Keratinocyte (primary cell): ENCODE data around the gene TBCE. TPM values are rescaled to one million over a fixed set of nuclear protein-coding genes. Genes with fewer than 3 reads are reported as not detected.

Source experiments
- DNase-seq: peaks from one replicate; pipeline ENCODE4 v3.0.0-alpha.2; 2011; ENCODE audit warnings: low read depth, missing footprints, low spot score
- FAIRE-seq: peaks from 2 replicates; lab custom pipeline; 2011; peaks lifted over from hg19 to GRCh38; lab: Jason Lieb, UNC
- H2AFZ ChIP-seq: 2 replicates; pipeline ENCODE4 v1.6.0; 2012; ENCODE audit warnings: low read length, control low read depth, inconsistent platforms; ENCODE audit not compliant: control insufficient read depth
- H3K27ac ChIP-seq: 2 replicates; pipeline ENCODE4 v1.5.1; 2011; ENCODE audit warnings: low read length; ENCODE audit not compliant: control insufficient read depth, insufficient read depth
- H3K27me3 ChIP-seq: 3 replicates; pipeline ENCODE4 v1.6.0; 2011; ENCODE audit warnings: low read length; ENCODE audit not compliant: control insufficient read depth, insufficient read depth; ENCODE audit errors: extremely low read depth
- H3K36me3 ChIP-seq, 2 experiments: 2 replicates in 1 of 2; 3 replicates in 1 of 2; pipeline ENCODE4 v1.5.1; 2011; ENCODE audit warnings: low read length in 2 of 2, mild to moderate bottlenecking in 1 of 2; ENCODE audit not compliant: control insufficient read depth in 2 of 2, insufficient read depth in 2 of 2; ENCODE audit errors: extremely low read depth in 1 of 2
- H3K4me1 ChIP-seq: 3 replicates; pipeline ENCODE4 v1.5.1; 2011; ENCODE audit warnings: low read length; ENCODE audit not compliant: control insufficient read depth, insufficient read depth; ENCODE audit errors: extremely low read depth
- H3K4me2 ChIP-seq: 3 replicates; pipeline ENCODE4 v1.6.0; 2011; ENCODE audit warnings: low read depth, low read length; ENCODE audit not compliant: control insufficient read depth, insufficient read depth; ENCODE audit errors: extremely low read depth
- H3K4me3 ChIP-seq, 3 experiments: fragments of 200-600 bp in 1 of 3; sonication (generic) in 1 of 3; 2 replicates in 2 of 3; 3 replicates in 1 of 3; pipeline ENCODE4 v1.5.1; 2011 to 2016; ENCODE audit warnings: low read length in 3 of 3, mild to moderate bottlenecking in 3 of 3, control low read depth in 2 of 3, inconsistent platforms in 1 of 3, low read depth in 1 of 3, mixed read lengths in 1 of 3, mixed run types in 1 of 3, moderate library complexity in 1 of 3; ENCODE audit not compliant: control insufficient read depth in 2 of 3, insufficient read depth in 2 of 3; ENCODE audit errors: extremely low read depth in 1 of 3
- H3K79me2 ChIP-seq: 2 replicates; pipeline ENCODE4 v1.6.0; 2012; ENCODE audit warnings: low read length; ENCODE audit not compliant: control insufficient read depth, insufficient read depth
- H3K9ac ChIP-seq: 3 replicates; pipeline ENCODE4 v1.6.0; 2011; ENCODE audit warnings: low read length; ENCODE audit not compliant: control insufficient read depth, insufficient read depth; ENCODE audit errors: extremely low read depth
- H3K9me1 ChIP-seq: 3 replicates; pipeline ENCODE4 v1.6.0; 2011; ENCODE audit warnings: low read length; ENCODE audit not compliant: control insufficient read depth, insufficient read depth; ENCODE audit errors: extremely low read depth
- H3K9me3 ChIP-seq: 2 replicates; pipeline ENCODE4 v1.5.1; 2012; ENCODE audit warnings: low read depth, low read length; ENCODE audit not compliant: control insufficient read depth
- H4K20me1 ChIP-seq: 3 replicates; pipeline ENCODE4 v1.6.0; 2011; ENCODE audit warnings: low read length; ENCODE audit not compliant: control insufficient read depth, insufficient read depth; ENCODE audit errors: extremely low read depth
- EZH2 ChIP-seq: IDR thresholded peaks from one replicate; pipeline ENCODE4 v1.6.1; 2012; ENCODE audit warnings: inconsistent platforms, mild to moderate bottlenecking, low read length, moderate library complexity
- dilution Hi-C: fragments of 300-500 bp; cut with MboI; formaldehyde crosslinking; loops from one replicate; pipeline ENCODE4 v1.7.0; 2020; ENCODE audit warnings: low sequenced_read_pairs; ENCODE audit not compliant: extremely low pct_ligation_motif_present
- polyA plus RNA-seq, 5 experiments: library from polyadenylated mRNA; depleted of rRNA in 3 of 5; stranded (reverse) in 3 of 5; stranded (forward) in 1 of 5; unstranded in 1 of 5; fragments of >200 nt; gene quantifications; 1 replicate in 1 of 5; 2 replicates in 3 of 5; 3 replicates in 1 of 5; pipeline versions ENCODE4 v1.2.1 to v1.2.3, GENCODE V29; 2011 to 2012; ENCODE audit warnings: missing spikeins in 2 of 5, low read depth in 1 of 5, low replicate concordance in 1 of 5
- TF ChIP-seq, protein P1 (sequence below), 3 experiments: IDR thresholded peaks in 1 of 3; conservative IDR thresholded peaks in 1 of 3; optimal IDR thresholded peaks in 1 of 3; 2 replicates in 2 of 3; 3 replicates in 1 of 3; pipeline versions ENCODE3 to v1.5.1; 2011; ENCODE audit warnings: low read length in 3 of 3, mild to moderate bottlenecking in 3 of 3, moderate library complexity in 2 of 3, control low read depth in 1 of 3, inconsistent platforms in 1 of 3; ENCODE audit not compliant: insufficient read depth in 2 of 3; ENCODE audit errors: extremely low read depth in 1 of 3

TBCE gene
- polyA plus RNA-seq, 1 donor (not counting 4 experiments of a cell fraction or from before 2014, with no cell fraction given) = 27.5 TPM

DNA sequence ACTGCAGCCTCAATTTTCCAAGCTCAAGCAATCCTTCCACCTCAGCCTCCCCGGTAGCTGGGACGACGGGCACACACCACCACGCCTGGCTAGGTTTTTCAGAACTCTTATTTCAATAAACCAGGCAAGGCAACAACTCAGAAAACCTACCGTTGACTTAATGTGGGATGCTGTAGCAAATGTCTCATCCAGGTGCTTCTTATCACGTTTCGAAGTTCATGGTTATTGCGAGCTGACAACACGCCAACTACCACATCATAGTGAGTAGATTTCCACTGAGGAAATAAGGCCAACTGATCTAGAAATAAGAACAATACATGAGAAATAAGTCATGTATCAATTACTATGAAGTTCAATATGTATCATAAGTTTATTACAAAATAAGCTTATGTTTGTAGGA lies 127.3 kb downstream of the TBCE start:
- FAIRE-seq = no peak
- Histone ChIP-seq H3K9ac (no peak overlapping the region), H3K79me2 (peaks cover 43% of the 10 kb centered on the region), H3K9me3 (no peaks in the 10 kb centered on the region), H2AFZ (no peak overlapping the region), H3K9me1 (no peaks in the 10 kb centered on the region), H4K20me1 (no peaks in the 10 kb centered on the region), H3K36me3 (peaks cover 11 to 19% of the 10 kb centered on the region in 2 experiments), H3K4me3 (no peak overlapping the region), H3K27me3 (no peaks in the 10 kb centered on the region), H3K27ac (no peak overlapping the region), H3K4me2 (no peak overlapping the region), H3K4me1 (no peaks in the 10 kb centered on the region)
- no peak for DNase-seq
- TF ChIP-seq EZH2 = no peak
- TF ChIP-seq, protein P1, sequence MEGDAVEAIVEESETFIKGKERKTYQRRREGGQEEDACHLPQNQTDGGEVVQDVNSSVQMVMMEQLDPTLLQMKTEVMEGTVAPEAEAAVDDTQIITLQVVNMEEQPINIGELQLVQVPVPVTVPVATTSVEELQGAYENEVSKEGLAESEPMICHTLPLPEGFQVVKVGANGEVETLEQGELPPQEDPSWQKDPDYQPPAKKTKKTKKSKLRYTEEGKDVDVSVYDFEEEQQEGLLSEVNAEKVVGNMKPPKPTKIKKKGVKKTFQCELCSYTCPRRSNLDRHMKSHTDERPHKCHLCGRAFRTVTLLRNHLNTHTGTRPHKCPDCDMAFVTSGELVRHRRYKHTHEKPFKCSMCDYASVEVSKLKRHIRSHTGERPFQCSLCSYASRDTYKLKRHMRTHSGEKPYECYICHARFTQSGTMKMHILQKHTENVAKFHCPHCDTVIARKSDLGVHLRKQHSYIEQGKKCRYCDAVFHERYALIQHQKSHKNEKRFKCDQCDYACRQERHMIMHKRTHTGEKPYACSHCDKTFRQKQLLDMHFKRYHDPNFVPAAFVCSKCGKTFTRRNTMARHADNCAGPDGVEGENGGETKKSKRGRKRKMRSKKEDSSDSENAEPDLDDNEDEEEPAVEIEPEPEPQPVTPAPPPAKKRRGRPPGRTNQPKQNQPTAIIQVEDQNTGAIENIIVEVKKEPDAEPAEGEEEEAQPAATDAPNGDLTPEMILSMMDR (optimal IDR thresholded peaks at IDR 0.05 in 1 of 3, IDR thresholded peaks at IDR 0.05 in 1 of 3, conservative IDR thresholded peaks at IDR 0.05 in 1 of 3; ENCODE audit: extremely low read depth in 1 of 3, insufficient read depth in 2 of 3, low read length in 3 of 3) = no peak
- dilution Hi-C loops = no loop called here

DNA sequence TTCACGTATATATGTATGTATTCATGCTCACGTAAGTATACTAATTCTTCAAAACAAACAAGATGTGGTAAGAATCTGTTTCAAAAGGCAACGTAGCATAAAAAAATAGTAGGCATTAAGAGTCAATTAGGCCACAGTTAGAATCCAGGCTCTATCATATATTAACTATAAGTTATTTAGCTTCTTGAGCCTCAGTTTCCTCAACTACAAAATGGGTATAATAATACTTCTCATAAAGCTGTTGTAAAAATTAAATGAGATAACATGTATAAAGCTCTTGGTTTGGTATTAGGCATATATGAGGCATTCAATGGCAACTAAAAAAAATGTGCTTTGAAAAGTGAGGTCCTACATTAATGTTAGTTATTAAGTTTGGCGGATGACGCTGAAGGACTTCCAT lies 127.8 kb downstream of the TBCE start:
- Histone ChIP-seq H3K9me3 (no peaks in the 10 kb centered on the region), H2AFZ (no peak overlapping the region), H3K79me2 (peaks cover 48% of the 10 kb centered on the region), H3K9me1 (no peaks in the 10 kb centered on the region), H3K4me2 (no peak overlapping the region), H3K36me3 (peaks cover 11 to 19% of the 10 kb centered on the region in 2 experiments), H4K20me1 (no peaks in the 10 kb centered on the region), H3K27me3 (no peaks in the 10 kb centered on the region), H3K9ac (no peak overlapping the region), H3K4me1 (no peaks in the 10 kb centered on the region), H3K27ac (no peak overlapping the region), H3K4me3 (no peak overlapping the region)
- dilution Hi-C loops = no loop called here
- DNase-seq (no peak), FAIRE-seq (no peak)
- TF ChIP-seq EZH2 = no peak
- TF ChIP-seq, protein P1 (optimal IDR thresholded peaks at IDR 0.05 in 1 of 3, IDR thresholded peaks at IDR 0.05 in 1 of 3, conservative IDR thresholded peaks at IDR 0.05 in 1 of 3; ENCODE audit: extremely low read depth in 1 of 3, insufficient read depth in 2 of 3, low read length in 3 of 3) = no peak
